M059J (cell line): ENCODE results near the gene NCR3LG1. TPM values are rescaled to one million over a fixed set of nuclear protein-coding genes. Genes with fewer than 3 reads are reported as not detected.
A peak's percentile ranks its signal among the peaks of the same experiment; 100 is the strongest.

Experiments used
- DNase-seq: peaks from one replicate; pipeline ENCODE4 v3.0.0-alpha.2; 2012; ENCODE audit warnings: low read depth
- total RNA-seq: library from RNA; depleted of rRNA; stranded (reverse); fragments of >200 nt; shearing (Covaris generic); gene quantifications from 2 replicates; pipeline ENCODE4 v1.2.3, GENCODE V29; 2014

NCR3LG1 gene
- total RNA-seq, 1 experiment from 2014 or later: 0.49 TPM

DNA sequence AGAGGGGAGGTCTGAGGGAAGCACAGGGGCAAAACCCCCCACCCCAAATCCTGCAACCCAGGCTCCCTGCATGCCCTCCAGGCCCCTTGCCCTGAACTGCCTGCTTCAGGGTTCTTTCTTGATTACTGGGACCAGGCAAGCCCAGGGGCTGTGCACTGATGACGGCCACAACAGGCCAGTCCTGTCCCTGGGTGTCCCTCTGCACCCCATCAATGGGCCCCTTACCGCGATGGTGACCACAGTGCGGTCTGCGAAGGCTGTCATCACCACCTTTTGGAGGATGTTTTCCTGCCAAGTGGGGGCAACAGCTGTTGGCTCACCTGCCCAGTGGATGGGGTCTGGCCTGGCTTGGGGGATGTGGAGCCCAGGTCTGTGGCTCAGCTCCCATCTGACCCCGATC lies 41.9 kb downstream of the NCR3LG1 start:
- DNase-seq: no peak

DNA sequence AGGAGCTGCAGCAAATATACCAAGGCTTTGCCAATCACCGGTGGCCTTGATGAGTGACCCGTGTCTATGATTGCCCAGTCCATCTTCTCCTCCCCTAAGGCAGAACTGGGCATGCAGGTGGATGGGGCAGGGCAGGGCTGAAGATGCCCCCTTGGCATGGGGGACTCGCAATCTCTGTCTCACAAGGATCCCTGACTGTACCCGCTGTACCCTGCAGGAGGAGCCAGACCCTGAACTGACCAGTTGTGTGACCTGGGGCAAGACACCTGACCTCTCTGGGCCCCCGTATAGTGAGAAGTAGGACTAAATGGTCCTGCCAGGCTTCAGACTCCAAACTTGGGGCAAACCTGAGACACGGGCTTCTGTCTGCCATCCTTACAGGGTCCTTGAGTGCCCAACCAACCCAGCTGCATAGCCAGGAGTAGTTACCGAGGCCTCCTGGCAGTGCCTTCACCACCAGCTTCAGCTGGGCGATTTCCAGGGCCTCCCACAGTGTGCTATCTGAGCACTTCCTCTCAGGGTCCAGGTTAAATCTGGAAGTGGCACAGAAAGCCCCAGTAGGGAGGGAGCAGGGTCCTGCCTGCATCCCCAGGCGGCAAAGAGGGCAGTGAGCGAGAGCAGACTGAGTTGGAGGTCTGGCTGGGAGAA lies 43.3 kb downstream of the NCR3LG1 start:
- no peak for DNase-seq

DNA sequence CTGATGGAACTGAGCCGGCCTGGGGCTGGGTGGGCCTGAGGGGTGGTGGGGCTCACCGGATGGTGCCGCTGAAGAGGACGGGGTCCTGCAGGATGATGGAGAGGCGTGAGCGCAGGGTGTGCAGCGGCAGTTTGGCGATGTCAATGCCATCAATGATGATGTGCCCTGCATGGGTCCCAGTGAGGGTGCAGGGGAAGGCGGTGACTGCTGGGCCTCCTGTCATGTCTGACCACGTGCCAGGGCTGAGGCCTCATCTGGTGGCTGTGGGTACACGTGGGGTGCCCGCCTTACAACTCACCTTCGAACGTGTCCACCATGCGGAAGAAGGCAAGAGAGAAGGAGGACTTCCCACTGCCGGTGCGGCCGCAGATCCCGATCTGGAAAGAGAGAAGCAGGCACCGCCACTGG lies 44.0 kb downstream of the NCR3LG1 start:
- DNase-seq: no peak

DNA sequence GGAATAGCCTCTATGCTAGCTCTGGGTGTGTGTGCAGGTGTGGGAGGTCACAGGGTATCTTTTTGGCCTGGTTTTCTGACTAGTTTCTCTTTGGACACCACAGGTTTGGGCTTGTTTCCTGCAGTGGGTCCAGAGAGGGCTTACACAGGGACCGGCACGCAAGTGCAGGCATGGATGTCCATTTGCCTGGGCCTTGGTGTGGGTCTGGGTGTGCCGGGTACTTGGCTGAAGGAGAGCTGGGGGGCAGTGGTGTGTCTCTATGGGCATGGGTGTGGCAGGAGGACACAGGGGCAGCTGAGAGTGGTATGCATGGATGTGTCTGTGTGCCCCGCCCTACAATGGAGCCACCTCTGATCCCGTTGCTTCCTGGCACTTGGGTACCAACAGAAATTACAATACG lies 44.4 kb downstream of the NCR3LG1 start:
- DNase-seq: no peak

DNA sequence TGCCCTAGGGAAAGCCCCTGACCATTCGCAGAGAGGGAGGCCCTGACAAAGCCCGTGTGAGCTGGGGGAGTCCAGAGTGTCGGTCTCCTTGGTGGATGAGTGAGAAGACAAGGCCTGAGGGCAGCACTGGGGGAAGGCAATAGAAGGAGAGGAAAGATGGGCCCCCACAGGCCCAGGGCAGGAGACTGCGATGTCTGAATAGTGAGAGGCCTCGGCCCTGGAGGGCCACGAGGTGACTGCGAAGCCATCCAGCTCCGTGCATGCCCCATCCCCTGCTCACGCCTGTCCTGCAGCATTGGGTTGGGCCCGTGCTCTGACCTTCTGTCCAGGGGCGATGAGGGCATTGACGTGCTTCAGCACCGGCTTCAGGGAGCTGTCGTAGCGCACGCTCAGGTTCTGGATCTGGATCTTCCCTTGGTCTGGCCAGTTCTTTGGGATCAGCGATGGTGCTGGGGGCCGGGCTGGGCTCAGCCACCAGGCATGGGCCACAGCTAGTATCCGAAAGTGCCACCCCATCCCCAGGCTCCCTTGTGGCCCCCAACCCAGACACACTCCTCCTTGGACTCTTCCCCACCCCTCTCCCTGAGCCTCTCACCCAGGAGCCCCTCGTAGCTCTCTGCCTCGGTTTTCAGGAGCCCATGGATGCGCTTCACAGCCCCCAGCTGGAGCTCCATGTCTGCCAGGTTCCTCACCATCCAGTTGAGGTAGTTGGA lies 45.2 kb downstream of the NCR3LG1 start:
- DNase-seq: no peak

DNA sequence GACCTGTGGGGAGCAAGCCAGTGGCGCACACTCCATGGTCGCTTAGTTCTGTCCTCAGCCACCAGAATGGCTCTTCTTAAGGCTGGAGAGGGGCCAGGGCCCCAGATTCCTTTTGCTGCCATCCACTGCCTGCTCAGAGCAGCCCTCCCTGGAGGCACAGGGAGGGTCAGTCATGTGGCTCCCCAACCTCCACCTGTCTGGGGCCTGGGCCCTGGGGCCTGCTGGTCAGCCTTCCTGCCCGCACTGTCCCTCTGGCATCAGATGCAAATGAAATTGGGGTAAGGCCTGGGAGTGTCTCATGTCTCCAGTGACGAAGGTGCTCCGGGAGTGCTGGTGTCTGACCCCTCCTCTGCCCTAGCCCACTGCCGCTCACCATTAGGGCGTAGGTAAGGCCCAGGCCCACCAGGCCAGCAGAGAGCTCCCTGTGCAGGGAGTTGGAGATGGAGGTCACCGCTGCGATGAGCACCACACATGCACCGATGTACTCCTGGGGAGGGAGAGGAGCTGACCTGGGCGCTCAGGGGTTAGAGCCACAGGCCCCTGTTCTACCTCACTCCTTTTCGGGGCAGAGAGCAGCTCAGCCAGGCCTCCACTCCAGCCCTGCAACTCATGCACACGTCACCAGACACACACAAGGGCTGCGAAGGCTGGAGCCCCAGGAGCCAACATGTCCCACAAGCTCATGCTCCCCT lies 45.9 kb downstream of the NCR3LG1 start:
- no peak for DNase-seq

DNA sequence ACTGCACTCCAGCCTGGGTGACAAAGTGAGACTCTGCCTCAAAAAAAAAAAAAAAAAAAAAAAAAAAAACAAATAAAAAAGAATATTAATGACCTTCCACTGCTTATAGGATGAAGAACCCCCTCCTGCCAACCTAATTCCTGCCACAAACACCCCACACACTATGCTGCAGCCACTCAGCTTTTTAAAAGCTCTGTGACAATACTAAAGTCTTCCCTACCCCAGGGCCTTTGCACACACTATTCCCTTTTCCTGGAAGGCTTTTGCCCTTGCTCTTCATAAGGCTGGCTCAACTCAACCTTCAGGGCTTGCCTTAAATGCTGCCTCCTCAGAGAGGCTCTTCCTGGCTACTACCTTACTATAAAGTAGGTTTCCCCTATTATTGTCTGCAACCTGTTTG lies 47.6 kb downstream of the NCR3LG1 start:
- no peak for DNase-seq

DNA sequence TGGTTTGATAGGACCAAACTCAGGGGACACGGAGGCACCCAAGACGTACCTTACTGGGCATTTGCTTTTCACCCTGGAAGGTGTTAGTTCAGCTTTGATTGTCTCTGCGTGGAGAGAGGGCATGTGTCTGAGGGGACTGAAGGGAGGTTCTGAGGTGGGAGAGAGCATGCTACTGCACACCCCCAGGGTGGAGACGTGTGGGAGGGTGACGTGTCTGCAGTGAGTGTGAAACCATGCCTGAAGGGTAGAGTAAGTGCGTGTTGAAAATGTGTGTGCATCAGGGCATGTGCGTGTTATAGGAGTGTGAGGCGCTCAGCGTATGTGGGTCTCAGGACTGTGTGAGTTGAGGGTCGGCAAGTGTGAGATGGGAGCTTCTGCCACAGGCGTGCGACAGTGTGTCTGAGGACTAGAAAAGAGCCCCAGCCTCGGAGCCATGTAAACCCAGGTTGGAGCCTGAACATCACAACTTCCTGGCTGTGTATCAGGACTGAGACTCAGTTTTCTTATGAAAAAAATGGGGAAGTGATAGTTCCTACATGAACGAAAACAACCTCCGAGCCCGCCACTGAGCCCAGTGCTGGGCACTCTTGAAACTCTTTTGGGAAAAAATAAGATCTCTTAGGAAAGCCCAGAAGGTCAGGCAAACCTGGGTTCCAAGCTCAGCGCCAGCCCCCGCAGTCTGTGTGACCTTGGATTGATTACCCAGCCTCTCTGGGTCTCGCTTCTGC lies 48.6 kb downstream of the NCR3LG1 start:
- no peak for DNase-seq

DNA sequence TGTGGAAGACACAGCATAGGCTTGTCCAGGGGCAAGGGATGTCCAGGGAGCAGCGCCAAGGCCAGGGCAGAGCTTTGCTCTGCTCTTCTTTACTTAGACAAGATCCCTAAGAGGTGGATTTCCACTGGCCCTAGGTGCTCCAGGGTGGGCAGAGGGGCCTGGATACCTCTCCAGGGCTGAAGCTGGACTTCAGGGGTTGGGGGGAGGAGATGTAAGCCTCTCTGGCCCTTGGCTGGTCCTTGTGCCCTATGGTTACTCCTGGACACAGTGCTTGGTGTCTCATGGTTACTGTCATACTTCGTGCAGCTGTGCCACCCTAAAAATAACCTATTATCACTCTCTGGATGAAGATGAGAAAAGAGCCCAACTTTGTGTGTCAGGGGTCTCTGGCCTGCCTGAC lies 49.7 kb downstream of the NCR3LG1 start:
- DNase-seq: no peak

DNA sequence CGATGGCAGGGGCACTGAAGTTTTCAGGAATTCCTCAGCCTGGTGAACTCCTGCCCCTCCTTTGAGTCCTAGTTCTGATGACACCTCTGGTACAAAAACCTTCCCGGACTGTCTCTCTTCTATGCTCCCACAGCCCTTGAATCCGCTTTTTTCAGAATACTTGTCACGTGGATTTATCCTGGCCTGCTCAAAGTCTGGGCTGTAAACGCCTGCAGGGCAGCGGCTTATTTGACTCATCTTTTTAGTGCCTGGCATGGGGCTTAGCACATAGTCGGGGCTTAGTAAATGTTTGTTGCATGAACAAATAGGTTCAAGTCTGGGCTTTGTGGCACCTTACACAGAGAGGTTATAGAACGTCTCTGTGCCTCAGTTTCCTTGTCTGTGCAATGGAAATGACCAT lies 50.2 kb downstream of the NCR3LG1 start:
- peak; percentile 43 for DNase-seq

DNA sequence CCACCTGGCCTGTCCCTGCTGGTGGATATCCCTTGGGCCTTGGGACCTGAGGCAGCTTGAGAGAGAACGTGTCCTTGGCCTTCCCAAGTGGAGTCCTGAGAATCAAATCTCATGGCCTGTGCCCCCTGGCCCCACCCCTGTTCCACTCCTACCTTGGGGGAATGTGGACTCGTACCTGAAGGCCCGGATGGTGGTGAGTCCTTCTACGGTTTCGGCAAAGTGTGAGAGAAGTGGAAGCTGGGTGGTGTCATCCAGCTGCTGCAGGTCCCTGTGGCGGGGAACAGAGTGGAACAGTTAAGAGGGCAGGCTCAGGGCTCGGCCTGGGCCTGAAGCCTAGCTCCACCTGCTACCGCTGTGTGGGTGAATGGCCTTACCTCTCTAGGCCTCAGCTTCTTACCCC lies 50.9 kb downstream of the NCR3LG1 start:
- DNase-seq: no peak

DNA sequence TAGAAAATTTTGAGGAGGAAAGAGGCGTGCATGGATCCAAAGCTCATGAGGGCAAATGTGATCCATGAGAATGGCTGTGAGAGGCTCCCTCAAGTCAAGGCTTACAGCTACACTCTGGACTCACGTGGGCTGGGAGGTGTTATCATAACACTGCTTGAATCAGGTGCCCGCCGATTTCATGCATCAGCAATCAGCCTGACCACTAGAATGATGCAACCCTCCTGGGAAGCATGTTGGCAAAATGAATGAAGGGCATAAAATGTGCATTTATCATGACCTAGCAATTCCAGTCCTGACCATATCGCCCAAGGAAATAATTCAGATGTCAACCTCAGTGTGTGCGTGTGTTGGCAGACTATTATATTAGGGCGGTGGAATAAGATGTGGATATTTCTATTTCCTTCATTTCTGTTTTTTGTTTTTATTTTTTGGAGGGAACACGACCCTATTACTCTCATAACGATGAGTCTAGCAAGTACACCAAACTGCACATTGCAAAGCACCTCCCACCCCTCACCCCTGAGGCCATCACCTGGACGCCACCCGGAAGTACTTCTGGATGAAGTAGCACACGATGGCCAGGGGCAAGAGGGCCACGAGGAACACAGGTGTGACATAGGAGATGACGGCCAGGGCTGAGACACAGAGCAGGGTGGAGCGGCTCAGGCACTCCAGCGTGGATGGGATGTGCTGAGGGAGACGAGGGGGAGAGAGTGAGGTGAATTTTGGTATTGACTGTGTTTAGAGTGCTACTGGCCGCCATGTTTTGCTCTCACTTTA lies 52.6 kb downstream of the NCR3LG1 start:
- peak; percentile 93 for DNase-seq

DNA sequence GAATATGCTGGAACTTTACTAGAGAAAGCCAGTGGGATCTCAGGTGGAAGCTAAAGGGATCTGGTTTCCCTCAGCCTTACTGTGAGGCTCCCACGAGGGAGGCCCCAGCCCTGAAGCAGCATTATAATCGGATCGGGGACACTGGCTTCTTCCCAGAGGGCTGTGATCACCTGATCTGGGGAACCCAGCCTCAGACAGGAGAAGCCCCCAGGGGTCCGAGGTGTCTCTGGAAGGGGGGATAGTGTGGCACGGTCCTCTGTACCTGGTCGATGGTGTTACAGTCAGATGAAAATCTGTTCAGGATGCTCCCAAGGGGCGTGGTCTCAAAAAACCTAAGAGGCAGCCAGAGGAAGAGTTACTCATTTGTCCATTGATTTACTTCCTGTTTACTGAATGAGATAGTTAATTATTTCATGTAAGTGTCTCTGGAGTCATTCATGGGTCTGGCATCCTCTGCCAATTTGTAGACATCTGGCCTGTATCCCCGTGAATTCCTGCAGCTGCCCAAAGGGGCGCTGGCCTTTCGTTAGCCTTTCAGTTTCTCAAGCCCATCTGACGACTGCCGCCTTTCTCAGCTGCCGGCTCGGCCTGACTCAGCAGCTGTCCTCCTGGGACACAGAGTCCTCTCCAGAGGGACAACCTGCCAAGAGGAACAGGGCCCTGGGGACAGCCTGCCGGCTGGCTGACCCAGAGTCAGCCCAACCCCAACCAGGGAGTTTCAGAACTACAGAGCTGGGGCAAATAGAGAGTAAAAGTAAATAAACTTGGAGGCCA lies 53.8 kb downstream of the NCR3LG1 start:
- DNase-seq: peak; percentile 78

DNA sequence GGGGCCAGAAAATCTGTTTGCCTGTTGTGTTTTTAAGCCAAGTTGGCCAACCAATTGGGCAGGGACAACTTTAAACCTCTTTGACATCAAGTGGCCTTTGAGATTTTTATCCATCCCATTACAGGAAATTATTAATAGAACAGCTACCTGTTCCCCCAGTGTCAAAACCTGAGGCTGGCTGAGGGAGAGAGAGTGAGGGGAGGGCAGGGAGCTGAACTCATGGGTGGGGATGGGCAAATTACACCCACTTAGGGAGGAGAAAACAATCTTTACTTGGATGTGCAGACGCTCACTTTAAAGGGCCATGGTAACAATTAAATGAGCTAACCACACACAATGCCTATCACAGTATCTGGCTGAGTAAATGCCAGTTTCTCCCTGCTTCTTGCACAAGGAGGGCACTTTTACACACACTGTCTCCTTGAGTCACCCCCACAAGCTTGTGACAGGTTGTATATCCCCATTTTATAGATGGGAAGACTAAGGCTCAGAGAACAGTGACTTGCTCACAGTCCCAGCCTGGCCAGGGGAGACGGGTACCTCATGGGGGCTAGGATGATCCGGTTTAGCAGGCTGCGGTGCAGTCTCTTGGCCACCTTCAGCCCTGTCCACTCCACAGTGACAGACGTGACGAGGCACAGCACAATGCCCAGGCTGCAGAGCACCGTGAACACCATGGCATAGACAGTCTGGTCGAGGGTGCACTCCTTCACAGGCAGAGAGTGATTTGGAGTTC lies 54.6 kb downstream of the NCR3LG1 start:
- DNase-seq: no peak

DNA sequence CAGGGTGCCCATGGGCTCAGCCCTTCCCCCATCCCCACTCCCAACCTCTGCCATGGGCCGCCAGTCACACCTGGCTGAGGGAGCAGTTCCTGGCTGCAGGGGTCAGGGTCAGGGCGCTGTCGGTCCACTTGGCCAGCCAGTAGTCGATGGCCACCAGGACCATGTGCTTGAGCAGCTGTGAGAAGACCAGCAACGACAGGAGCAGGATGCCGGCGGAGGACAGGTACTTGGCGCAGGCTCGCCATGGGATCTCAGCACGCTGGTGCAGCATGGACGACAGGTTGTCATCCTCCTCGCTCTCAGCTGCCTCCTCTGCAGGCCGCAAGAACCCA lies 55.2 kb downstream of the NCR3LG1 start:
- no peak for DNase-seq

DNA sequence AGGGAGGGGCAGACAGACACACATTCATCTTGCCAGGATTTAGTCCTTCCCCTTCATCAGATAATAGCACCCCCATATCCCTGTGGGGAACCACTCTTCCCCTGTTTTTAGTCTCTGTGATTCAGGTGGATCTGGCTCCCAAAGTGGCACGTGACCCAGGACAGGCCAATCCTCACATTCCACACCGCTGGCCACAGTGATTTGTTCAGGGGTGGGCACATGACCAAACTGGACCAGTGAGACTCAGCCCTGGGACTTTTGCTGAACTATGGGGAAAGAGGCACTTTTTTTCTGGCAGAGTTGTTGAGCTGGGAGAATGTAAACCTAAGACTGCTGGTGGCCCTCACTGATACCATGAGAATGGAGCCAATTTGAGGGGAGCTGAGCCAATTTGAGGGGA lies 56.0 kb downstream of the NCR3LG1 start:
- no peak for DNase-seq

DNA sequence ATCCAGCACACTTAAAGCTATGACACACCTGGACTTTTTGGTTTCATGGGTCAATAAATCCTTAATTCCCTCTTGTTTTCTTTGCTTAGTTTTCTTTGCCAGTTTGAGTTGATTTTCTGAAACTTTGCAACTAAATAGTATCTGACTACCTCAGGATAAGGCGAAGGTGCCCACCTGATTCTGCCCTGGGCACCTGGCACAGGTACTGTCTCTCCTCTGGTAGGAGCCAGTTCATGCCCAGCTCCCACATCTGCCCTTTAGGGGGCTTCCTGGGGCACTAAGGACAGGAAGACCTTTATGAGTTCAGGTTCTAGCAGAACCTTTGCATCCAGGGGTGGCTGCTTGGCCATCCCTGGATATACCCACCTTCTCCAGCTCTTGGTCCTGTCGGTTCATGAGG lies 56.4 kb downstream of the NCR3LG1 start:
- no peak for DNase-seq

DNA sequence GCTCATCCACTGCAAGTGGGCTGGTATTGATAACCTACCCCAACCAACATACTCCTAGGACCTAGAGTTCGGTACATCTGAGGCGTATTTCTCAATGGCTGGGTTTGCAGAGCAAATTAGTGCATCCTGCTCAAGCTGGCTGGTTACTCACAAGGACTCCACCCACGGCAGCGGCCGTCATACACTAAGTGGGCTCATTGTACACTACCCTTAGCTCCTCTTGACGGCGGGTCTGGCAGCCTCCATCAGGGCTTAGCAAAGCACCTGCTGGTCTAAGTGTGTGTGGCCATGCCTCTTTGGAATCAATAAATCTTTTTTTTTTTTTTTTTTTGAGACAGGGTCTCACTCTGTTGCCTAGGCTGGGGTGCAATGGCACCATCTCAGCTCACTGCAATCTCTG lies 57.0 kb downstream of the NCR3LG1 start:
- no peak for DNase-seq

DNA sequence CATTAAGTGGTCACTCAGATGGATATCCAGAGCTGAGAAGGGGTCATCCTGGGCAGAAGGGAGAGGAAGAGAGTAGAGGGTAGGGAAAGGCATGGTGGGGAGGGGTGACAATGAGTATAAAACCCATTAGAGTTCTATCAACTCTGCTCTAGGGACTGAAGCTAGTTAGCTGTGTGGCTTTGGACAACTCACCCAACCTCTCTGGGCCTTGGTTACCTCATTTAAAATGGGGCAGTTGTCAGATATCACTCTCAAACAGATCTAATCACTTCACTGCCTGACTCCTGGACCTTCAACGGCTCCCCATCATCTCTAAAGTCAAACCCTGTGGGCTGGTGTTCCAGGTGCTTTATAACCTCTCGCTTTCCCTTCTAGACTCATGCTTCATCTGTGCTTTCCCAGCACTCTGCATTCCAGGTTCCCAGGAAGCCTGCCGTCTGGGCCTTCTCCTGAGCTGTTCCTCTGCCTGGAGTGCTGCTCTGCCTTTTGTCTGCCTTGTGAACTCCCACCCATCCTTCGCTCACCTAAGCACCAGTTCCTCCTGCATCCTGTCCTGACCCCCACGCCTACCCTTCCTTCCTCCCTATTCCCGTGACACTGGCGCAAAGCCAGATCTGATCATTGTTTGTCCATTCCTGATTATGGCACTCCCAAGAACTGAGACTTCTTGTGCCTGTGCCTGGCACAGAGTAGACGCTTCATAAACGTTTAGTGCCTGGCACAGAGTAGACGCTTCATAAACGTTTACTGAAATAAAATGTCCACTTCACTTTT lies 59.2 kb downstream of the NCR3LG1 start:
- DNase-seq: no peak

DNA sequence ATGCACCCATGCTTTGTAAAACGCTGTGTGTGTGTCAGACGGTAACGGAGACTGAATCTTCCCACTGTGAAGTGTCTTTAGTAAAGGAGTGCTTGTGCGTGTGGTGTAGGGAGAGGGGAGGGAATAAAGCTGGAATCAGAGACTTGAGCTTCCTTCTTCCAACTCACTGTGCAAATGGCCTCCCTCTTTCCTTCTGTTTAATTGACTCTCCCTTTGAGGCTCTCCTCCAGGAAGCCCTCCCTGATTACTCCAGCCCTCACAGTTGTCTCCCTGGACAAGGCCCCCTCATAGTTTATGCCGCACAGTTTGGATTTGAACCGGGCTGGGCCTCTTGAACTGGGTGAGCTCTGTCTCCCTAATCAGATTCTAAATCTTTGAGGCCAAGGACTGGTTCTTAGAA lies 59.8 kb downstream of the NCR3LG1 start:
- no peak for DNase-seq
